Thyroid gland (tissue), 4 donors: ENCODE data around the gene SPDYC. TPM values are rescaled to one million over a fixed set of nuclear protein-coding genes. Genes with fewer than 3 reads are reported as not detected.

Experiments used
- DNase-seq, 2 donors: peaks; one replicate each; pipeline ENCODE4 v3.0.0-alpha.2; 2019
- H3K27ac ChIP-seq, 3 donors: fragments of 200-600 bp; sonication (generic); 1 replicate in 2 of 3; 2 replicates in 1 of 3; pipeline ENCODE4 v1.5.1; 2016 to 2019; ENCODE audit warnings: mild to moderate bottlenecking in 1 of 3, moderate library complexity in 1 of 3
- H3K27me3 ChIP-seq: fragments of 200-600 bp; sonication (generic); one replicate; pipeline ENCODE4 v1.5.1; 2019
- H3K36me3 ChIP-seq, 2 donors: fragments of 200-600 bp; sonication (generic); one replicate each; pipeline ENCODE4 v1.5.1; 2016 to 2019
- H3K4me1 ChIP-seq, 2 donors: fragments of 200-600 bp; sonication (generic); one replicate each; pipeline ENCODE4 v1.5.1; 2017 to 2019
- H3K4me3 ChIP-seq, 3 donors: fragments of 200-600 bp; sonication (generic); replicated peaks in 1 of 3; 1 replicate in 2 of 3; 2 replicates in 1 of 3; pipeline ENCODE4 v1.5.1; 2016; ENCODE audit warnings: mild to moderate bottlenecking in 1 of 3
- H3K9me3 ChIP-seq: fragments of 200-600 bp; sonication (generic); one replicate; pipeline ENCODE4 v1.5.1; 2017
- POLR2A ChIP-seq, 2 donors: fragments of 450-650 bp; IDR thresholded peaks; one replicate each; pipeline ENCODE4 v1.6.1; 2017; ENCODE audit warnings: antibody characterized with exemption in 2 of 2, mild to moderate bottlenecking in 2 of 2, moderate library complexity in 1 of 2
- WGBS, 2 donors: methylation state at CpG; one replicate each; pipeline ENCODE4 v1.1.5; 2017; 5-methylcytosine and 5-hydroxymethylcytosine counted together
- intact Hi-C: fragments of 100-400 bp; cut with DNase I; formaldehyde crosslinking; loops from one replicate; pipeline ENCODE4 v1.15.1; 2023
- total RNA-seq, 4 donors: library from RNA; depleted of rRNA; stranded (reverse); fragments of >200 nt; gene quantifications; one replicate each; pipeline ENCODE4 v1.2.3, GENCODE V29; 2016
- TF ChIP-seq, protein P1 (sequence below), 6 experiments: fragments of 200-600 bp in 3 of 6; fragments of 450-650 bp in 3 of 6; sonication (generic) in 3 of 6; IDR thresholded peaks; one replicate each; pipeline ENCODE4 v1.5.1; 2016 to 2019; ENCODE audit warnings: antibody characterized with exemption in 6 of 6, mild to moderate bottlenecking in 2 of 6, inconsistent platforms in 1 of 6, moderate library complexity in 1 of 6

Gene SPDYC
- total RNA-seq, 4 donors from 2014 or later, result not detected

DNA sequence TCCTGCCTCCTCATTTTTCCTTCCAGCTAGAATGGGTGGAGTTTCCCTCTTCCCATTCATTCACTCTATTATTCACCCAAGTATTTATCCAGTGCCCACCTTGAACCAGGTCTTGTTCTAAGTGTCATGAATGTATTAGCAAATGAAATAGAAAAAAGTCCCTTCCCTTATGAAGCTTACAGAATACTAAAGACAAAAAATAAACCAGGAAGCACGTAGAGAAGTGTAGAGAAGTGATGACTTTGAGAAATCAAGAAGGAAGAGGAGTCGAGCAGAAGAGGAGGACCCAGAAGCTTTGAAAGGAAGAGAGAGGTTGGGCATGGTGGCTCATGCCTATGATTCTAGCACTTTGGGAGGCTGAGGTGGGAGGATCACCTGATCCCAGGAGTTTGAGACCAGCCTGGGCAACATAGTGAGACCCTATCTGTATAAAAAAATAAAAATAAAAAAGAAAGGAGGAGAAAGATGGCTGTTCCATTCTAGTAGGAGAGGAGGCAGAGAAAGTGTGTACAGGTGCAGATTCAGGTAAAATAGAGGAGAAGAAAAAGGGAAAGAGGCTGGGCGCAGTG lies 18.6 kb upstream of the SPDYC start:
- H3K9me3 ChIP-seq, result no peaks in the 10 kb centered on the region
- 81 to 86% methylated on average over 3 of the region's 3 CpGs for WGBS, 2 donors
- H3K27ac ChIP-seq, result peak overlapping the region; percentile 36 to 82 (median 73)
- H3K27me3 ChIP-seq, result no peaks in the 10 kb centered on the region
- no peak overlapping the region for H3K4me3 ChIP-seq
- TF ChIP-seq, protein P1, sequence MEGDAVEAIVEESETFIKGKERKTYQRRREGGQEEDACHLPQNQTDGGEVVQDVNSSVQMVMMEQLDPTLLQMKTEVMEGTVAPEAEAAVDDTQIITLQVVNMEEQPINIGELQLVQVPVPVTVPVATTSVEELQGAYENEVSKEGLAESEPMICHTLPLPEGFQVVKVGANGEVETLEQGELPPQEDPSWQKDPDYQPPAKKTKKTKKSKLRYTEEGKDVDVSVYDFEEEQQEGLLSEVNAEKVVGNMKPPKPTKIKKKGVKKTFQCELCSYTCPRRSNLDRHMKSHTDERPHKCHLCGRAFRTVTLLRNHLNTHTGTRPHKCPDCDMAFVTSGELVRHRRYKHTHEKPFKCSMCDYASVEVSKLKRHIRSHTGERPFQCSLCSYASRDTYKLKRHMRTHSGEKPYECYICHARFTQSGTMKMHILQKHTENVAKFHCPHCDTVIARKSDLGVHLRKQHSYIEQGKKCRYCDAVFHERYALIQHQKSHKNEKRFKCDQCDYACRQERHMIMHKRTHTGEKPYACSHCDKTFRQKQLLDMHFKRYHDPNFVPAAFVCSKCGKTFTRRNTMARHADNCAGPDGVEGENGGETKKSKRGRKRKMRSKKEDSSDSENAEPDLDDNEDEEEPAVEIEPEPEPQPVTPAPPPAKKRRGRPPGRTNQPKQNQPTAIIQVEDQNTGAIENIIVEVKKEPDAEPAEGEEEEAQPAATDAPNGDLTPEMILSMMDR (IDR thresholded peaks at IDR 0.05), result no peak
- TF ChIP-seq POLR2A (IDR thresholded peaks at IDR 0.05), result no peak
- intact Hi-C loops, result no loop called here
- H3K4me1 ChIP-seq, result peaks cover 8 to 12% of the 10 kb centered on the region in 2 donors
- no peaks in the 10 kb centered on the region for H3K36me3 ChIP-seq
- DNase-seq, result no peak

DNA sequence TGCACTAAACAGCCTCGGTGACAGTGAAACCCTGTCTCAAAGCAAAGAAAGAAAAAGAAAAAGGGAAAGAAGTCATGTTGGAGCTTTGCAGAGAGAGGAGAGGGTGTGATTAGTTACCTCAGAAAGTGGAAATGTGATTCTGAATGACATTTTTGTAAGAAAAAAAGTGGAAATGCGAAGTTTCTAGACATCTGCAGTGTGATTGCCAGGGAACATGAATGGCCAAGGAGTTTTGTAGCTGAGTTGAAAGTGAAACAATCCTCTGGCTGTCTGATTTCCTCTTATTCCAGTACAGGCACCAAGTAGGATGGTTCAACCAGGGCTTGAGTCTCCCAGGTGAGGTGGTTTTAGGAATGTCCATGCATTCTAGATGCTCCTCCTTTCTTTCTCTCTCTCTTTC lies 17.9 kb upstream of the SPDYC start:
- intact Hi-C loops, result no loop called here
- 77 to 84% methylated on average over 2 of the region's 2 CpGs for WGBS, 2 donors
- Histone ChIP-seq H3K27ac (no peak overlapping the region), H3K36me3 (no peaks in the 10 kb centered on the region), H3K4me1 (peaks cover 8 to 12% of the 10 kb centered on the region in 2 donors), H3K27me3 (no peaks in the 10 kb centered on the region), H3K4me3 (no peak overlapping the region), H3K9me3 (no peaks in the 10 kb centered on the region)
- TF ChIP-seq POLR2A (IDR thresholded peaks at IDR 0.05), result no peak
- TF ChIP-seq, protein P1 (IDR thresholded peaks at IDR 0.05), result no peak
- no peak for DNase-seq

DNA sequence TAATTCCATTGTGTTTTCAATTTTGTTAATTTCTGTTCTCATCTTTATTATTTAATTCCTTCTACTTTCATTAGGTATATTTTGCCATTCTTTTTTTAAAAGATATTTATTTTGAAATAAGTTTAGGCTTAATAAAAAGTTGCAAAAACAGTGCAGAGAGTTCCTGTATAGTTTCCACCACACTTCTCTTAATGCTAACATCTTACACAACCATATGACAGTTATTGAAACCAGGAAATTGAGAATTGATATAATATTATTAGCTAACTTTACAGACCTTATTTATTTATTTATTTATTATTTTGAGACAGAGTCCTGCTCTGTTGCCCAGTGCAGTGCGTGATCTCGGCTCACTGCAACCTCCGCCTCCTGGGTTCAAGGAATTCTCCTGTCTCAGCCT lies 13.8 kb upstream of the SPDYC start:
- Histone ChIP-seq H3K4me3 (no peak overlapping the region), H3K9me3 (no peaks in the 10 kb centered on the region), H3K4me1 (no peaks in the 10 kb centered on the region), H3K27ac (no peak overlapping the region), H3K27me3 (no peaks in the 10 kb centered on the region), H3K36me3 (no peaks in the 10 kb centered on the region)
- no peak for TF ChIP-seq POLR2A (IDR thresholded peaks at IDR 0.05)
- TF ChIP-seq, protein P1 (IDR thresholded peaks at IDR 0.05), result no peak
- 91 to 96% methylated on average over 3 of the region's 3 CpGs for WGBS, 2 donors
- intact Hi-C loops, result no loop called here
- DNase-seq, result no peak

DNA sequence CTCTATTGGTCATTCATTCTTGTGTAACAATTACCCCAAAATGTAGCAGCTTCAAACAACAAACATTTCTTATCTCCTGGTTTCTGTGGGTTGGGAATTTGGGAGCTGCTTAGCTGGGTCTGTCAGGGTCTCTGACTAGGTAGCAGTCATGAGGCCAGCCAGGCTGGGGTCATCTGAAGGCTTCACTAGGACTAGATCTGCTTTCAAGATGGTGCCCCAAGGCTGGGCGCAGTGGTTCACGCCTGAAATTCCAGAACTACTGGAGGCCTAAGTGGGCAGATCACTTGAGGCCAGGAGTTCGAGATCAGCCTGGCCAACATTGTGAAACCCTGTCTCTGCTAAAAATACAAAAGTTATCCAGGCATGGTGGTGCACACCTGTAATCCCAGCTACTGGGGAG lies 13.1 kb upstream of the SPDYC start:
- H3K9me3 ChIP-seq, result no peaks in the 10 kb centered on the region
- 91 to 97% methylated on average over 3 of the region's 3 CpGs for WGBS, 2 donors
- intact Hi-C loops, result no loop called here
- no peak overlapping the region for H3K27ac ChIP-seq
- TF ChIP-seq, protein P1 (IDR thresholded peaks at IDR 0.05), result no peak
- no peak for TF ChIP-seq POLR2A (IDR thresholded peaks at IDR 0.05)
- H3K27me3 ChIP-seq, result no peaks in the 10 kb centered on the region
- H3K4me3 ChIP-seq, result no peak overlapping the region
- DNase-seq, result no peak
- H3K4me1 ChIP-seq, result no peaks in the 10 kb centered on the region
- H3K36me3 ChIP-seq, result no peaks in the 10 kb centered on the region

DNA sequence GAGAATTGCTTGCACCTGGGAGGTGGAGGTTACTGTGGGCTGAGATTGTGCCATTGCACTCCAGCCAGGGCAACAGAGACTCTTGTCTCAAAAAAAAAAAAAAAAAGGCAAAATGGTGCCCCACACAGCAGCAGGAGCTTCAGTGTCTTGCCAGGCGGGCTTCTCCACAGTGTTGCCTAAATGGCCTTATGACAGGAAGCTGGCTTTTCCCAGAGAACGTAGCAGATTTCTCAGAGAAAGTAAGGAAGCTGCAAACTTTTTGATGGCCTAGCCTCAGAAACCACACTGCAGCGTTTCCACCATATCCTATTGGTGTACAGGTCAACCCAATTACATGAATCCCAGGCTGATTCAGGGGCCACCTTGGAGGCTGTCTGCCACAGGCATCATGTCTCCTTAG lies 12.7 kb upstream of the SPDYC start:
- Histone ChIP-seq H3K27ac (no peak overlapping the region), H3K4me1 (no peaks in the 10 kb centered on the region), H3K9me3 (no peaks in the 10 kb centered on the region), H3K4me3 (no peak overlapping the region), H3K36me3 (no peaks in the 10 kb centered on the region), H3K27me3 (no peaks in the 10 kb centered on the region)
- no peak for TF ChIP-seq POLR2A (IDR thresholded peaks at IDR 0.05)
- TF ChIP-seq, protein P1 (IDR thresholded peaks at IDR 0.05), result no peak
- intact Hi-C loops, result no loop called here
- no peak for DNase-seq
- WGBS, 2 donors, result 82 to 83% methylated on average over 3 of the region's 3 CpGs
